ENCODE results near the gene PDS5A. TPM values are rescaled to one million over a fixed set of nuclear protein-coding genes. Genes with fewer than 3 reads are reported as not detected.
A peak's percentile ranks its signal among the peaks of the same experiment; 100 is the strongest.
"Not testable (repeated sequence)": the region's sequence is repeated elsewhere in the genome, so short reads cannot be mapped to it uniquely, and the experiment has no call there.

PDS5A gene
- total RNA-seq (2022) (78.8 and 84.0 TPM in 2 replicates), Bru-seq, nascent RNA (percentile 90 among the genes with signal in this experiment), BruChase-seq, experiment 1, labeled RNA remaining after a 2-hour chase (percentile 91 among the genes with signal in this experiment), BruChase-seq, experiment 2, labeled RNA remaining after a 6-hour chase (percentile 93 among the genes with signal in this experiment)
- long read RNA-seq, full-length matches to known transcripts = 37 of 62 reads
- long read RNA-seq, partial matches to known transcripts = 15 of 62 reads
- long read RNA-seq, other reads (novel, unspliced or antisense) = 10 of 62 reads

DNA sequence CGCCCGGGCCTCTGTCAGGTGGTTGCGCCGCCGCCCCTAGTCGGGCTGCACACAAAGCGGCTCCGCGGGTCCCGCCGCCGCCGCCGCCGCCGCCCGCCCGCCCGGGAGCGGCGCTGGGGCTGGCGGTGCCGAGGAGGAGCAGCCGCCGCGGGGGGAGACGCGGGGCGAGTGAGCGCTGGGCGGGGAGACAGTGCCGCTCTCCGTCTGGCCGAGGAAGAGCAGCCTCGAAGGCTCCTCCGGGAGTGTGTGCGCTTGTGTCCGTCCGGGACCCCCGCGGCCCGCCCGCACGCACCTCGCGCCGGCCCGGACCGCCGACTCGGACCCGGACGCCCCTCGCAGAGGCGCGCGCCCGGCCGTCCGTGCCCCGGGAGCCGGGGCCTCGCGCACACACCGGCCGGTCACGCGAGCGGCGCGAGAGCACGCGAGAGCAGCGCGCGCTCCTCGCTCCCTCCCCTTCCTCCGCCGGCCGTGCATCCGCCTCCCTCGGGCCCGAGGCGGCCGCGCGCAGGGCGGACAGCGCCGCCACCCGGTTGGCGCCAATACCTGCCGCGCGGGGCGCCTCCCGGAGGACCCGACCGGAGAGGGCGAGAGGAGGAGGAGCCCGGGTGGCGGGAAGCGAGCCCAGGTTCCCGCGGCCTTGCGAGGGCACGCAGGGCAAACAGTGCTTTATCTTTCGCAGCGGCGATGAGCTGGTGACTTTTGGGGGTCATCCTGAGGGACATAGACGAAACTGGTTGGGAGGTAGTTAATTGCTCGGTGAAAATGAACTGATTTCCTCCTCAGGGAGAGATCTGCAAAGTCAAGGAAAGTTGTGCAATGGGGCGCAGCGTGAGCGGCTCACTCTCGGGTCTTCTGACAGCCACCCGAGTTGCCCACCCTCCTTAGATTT is at the start of gene PDS5A:
PDS5A (minus strand) TSS at position 423 of the 889 bp plus-strand sequence. CDS start 1,334 bp downstream, outside the sequence.
- Histone ChIP-seq H3K4me1 (peaks cover 11% of the 10 kb centered on the region), H3K36me3 (ENCODE audit: control insufficient read depth, insufficient read depth, low read length) (peaks cover 1% of the 10 kb centered on the region; the same call in 1 of the 2 replicates), H3K4me3 (ENCODE audit: low read depth, low read length) (peak within 1 kb of the TSS; percentile 92), H3K27me3 (replicated peaks; ENCODE audit: control insufficient read depth, insufficient read depth, low read length) (no peaks in the 10 kb centered on the region), H3K9me3 (no peaks in the 10 kb centered on the region)
- BruUV-seq (replicated peaks) = no TSS peak
- peak within 1 kb of the TSS; percentile 79 for H3K4me3 Mint-ChIP-seq (ENCODE audit: unreplicated experiment)
- H3K27me3 Mint-ChIP-seq (ENCODE audit: insufficient read depth, unreplicated experiment) = no peaks in the 10 kb centered on the region
- H3K36me3 Mint-ChIP-seq (ENCODE audit: insufficient read depth, unreplicated experiment) = peaks cover 39% of the 10 kb centered on the region
- ChIA-PET CTCF (interaction anchor here (1.4 kb wide), 1 partner anchor 79 kb away, joined by 3 read pairs; the partner anchor contains the start of gene N4BP2), POLR2A (no interaction called here)
- H3K4me1 Mint-ChIP-seq (ENCODE audit: low read depth, unreplicated experiment) = peaks cover 6% of the 10 kb centered on the region
- DNase-seq = peak; percentile 85 to 94
- TF ChIP-seq CTCF (IDR thresholded peaks at IDR 0.05; ENCODE audit: insufficient read depth in 1 of 2, low read depth in 1 of 2, low read length in 1 of 2, severe bottlenecking in 1 of 2, unreplicated experiment in 1 of 2) = peak; percentile 73 to 82
- H3K27ac Mint-ChIP-seq (ENCODE audit: unreplicated experiment) = peak within 1 kb of the TSS; percentile 86
- intact Hi-C loops (cut with micrococcal nuclease; ENCODE audit: unreplicated experiment) = loop anchor here (1.0 to 10.0 kb wide), 5 partner anchors 79 to 340 kb away; partner anchors contain the start of genes N4BP2 and SMIM14
- H3K9me3 Mint-ChIP-seq (ENCODE audit: unreplicated experiment) = no peaks in the 10 kb centered on the region

GRCh38 chr4:40024049-40024448 is 46.3 kb upstream of the PDS5A start:
- H3K27me3 Mint-ChIP-seq (ENCODE audit: insufficient read depth, unreplicated experiment); POLR2A ChIA-PET; H3K27me3 ChIP-seq (replicated peaks; ENCODE audit: control insufficient read depth, insufficient read depth, low read length); H3K4me3 ChIP-seq (ENCODE audit: low read depth, low read length); H3K9me3 Mint-ChIP-seq (ENCODE audit: unreplicated experiment); DNase-seq; H3K36me3 Mint-ChIP-seq (ENCODE audit: insufficient read depth, unreplicated experiment); CTCF ChIA-PET; H3K9me3 ChIP-seq; H3K4me3 Mint-ChIP-seq (ENCODE audit: unreplicated experiment); H3K27ac Mint-ChIP-seq (ENCODE audit: unreplicated experiment); H3K4me1 Mint-ChIP-seq (ENCODE audit: low read depth, unreplicated experiment); BruUV-seq (replicated peaks); H3K36me3 ChIP-seq (ENCODE audit: control insufficient read depth, insufficient read depth, low read length); H3K4me1 ChIP-seq; intact Hi-C loops (cut with micrococcal nuclease; ENCODE audit: unreplicated experiment): not testable (repeated sequence)

GRCh38 chr4:40021116-40021515 is 43.4 kb upstream of the PDS5A start:
- CTCF ChIA-PET = not testable (repeated sequence)

GRCh38 chr4:40020221-40020620 is 42.5 kb upstream of the PDS5A start:
- Mint-ChIP-seq H3K9me3 (ENCODE audit: unreplicated experiment) (no peaks in the 10 kb centered on the region), H3K4me3 (ENCODE audit: unreplicated experiment) (no peak overlapping the region), H3K27me3 (ENCODE audit: insufficient read depth, unreplicated experiment) (no peaks in the 10 kb centered on the region), H3K27ac (ENCODE audit: unreplicated experiment) (no peak overlapping the region), H3K36me3 (ENCODE audit: insufficient read depth, unreplicated experiment) (no peaks in the 10 kb centered on the region), H3K4me1 (ENCODE audit: low read depth, unreplicated experiment) (no peaks in the 10 kb centered on the region)
- Histone ChIP-seq H3K36me3 (ENCODE audit: control insufficient read depth, insufficient read depth, low read length) (no peaks in the 10 kb centered on the region), H3K4me1 (no peaks in the 10 kb centered on the region), H3K4me3 (ENCODE audit: low read depth, low read length) (no peak overlapping the region), H3K9me3 (no peaks in the 10 kb centered on the region), H3K27me3 (replicated peaks; ENCODE audit: control insufficient read depth, insufficient read depth, low read length) (no peaks in the 10 kb centered on the region)
- POLR2A ChIA-PET = no interaction called here
- BruUV-seq (replicated peaks) = no TSS peak
- DNase-seq = no peak
- intact Hi-C loops (cut with micrococcal nuclease; ENCODE audit: unreplicated experiment) = no loop called here
- CTCF ChIA-PET = no interaction called here
- no peak for TF ChIP-seq CTCF (IDR thresholded peaks at IDR 0.05; ENCODE audit: insufficient read depth in 1 of 2, low read depth in 1 of 2, low read length in 1 of 2, severe bottlenecking in 1 of 2, unreplicated experiment in 1 of 2)

More at GRCh38 chr4:40021116-40021515, 43.4 kb upstream of the PDS5A start:
- H3K27me3 Mint-ChIP-seq (ENCODE audit: insufficient read depth, unreplicated experiment); intact Hi-C loops (cut with micrococcal nuclease; ENCODE audit: unreplicated experiment); H3K27me3 ChIP-seq (replicated peaks; ENCODE audit: control insufficient read depth, insufficient read depth, low read length); H3K36me3 Mint-ChIP-seq (ENCODE audit: insufficient read depth, unreplicated experiment); H3K4me1 Mint-ChIP-seq (ENCODE audit: low read depth, unreplicated experiment); H3K9me3 ChIP-seq; H3K27ac Mint-ChIP-seq (ENCODE audit: unreplicated experiment); BruUV-seq (replicated peaks); H3K4me3 Mint-ChIP-seq (ENCODE audit: unreplicated experiment); H3K4me1 ChIP-seq; H3K4me3 ChIP-seq (ENCODE audit: low read depth, low read length); POLR2A ChIA-PET; H3K36me3 ChIP-seq (ENCODE audit: control insufficient read depth, insufficient read depth, low read length); H3K9me3 Mint-ChIP-seq (ENCODE audit: unreplicated experiment); DNase-seq: not testable (repeated sequence)
